ENCODE results near the gene MEIS2.

Gene MEIS2

DNA sequence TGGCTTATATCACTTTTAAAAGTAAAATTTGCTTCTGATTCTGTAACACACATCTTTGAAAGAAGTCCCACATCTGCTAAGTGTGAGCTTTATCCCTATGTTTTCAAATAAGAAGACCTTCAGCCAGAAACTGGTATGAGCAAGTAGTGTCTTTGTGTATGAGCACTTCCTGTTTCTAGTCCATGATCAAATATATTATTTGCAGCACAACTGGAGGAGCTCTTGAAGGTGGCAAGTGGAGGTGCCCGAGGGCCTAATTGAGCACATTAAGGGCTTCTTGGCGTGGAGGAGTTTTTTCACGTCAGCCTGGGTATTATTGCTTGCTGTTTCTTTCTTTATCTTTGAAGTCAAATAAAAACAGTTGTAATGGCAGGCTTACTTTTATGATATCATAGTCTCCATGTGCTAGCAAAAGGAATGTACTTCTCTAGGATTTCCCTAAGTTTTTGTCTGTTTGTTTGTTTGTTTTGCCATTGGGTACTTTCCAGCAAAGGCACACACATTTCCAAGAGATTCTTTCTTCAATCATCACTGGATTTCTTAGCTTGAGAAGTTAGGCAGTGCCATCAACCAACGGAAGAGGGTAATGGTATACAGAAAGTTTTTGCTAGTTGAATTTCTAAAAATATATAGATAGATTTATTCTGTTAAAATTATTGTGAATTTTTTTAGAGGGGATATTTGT, 68.1 kb downstream of the MEIS2 start:
- Mint-ChIP-seq H3K9me3 (no peaks in the 10 kb centered on the region), H3K36me3 (no peaks in the 10 kb centered on the region), H3K27ac (no peak overlapping the region), H3K4me3 (no peak overlapping the region), H3K4me1 (no peaks in the 10 kb centered on the region)
- ATAC-seq, result no peak
- no peak for DNase-seq (ENCODE audit: low spot score in 2 of 2)

DNA sequence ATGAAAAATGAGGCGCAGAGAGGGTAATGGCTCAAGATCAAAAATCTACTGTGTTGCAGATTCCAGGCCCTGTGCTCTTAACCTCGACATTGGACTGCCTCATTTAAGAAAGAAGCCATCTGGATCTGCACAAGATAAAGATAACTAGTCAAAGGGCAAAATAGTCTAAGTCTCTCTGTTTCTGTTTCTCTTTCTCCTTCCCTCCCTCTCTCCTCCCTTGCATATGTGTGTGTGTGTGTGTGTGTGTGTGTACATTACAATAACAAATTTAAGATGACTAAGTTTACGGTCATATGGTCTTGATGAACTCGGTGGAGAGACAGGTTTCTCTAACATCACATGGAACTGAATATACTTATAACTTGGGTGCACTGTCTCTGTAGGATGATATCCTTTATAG, 69.2 kb downstream of the MEIS2 start:
- no peaks in the 10 kb centered on the region for H3K9me3 Mint-ChIP-seq
- DNase-seq (ENCODE audit: low spot score in 2 of 2), result no peak
- H3K27ac Mint-ChIP-seq, result no peak overlapping the region
- no peaks in the 10 kb centered on the region for H3K36me3 Mint-ChIP-seq
- ATAC-seq, result no peak
- H3K4me3 Mint-ChIP-seq, result no peak overlapping the region
- H3K4me1 Mint-ChIP-seq, result no peaks in the 10 kb centered on the region

DNA sequence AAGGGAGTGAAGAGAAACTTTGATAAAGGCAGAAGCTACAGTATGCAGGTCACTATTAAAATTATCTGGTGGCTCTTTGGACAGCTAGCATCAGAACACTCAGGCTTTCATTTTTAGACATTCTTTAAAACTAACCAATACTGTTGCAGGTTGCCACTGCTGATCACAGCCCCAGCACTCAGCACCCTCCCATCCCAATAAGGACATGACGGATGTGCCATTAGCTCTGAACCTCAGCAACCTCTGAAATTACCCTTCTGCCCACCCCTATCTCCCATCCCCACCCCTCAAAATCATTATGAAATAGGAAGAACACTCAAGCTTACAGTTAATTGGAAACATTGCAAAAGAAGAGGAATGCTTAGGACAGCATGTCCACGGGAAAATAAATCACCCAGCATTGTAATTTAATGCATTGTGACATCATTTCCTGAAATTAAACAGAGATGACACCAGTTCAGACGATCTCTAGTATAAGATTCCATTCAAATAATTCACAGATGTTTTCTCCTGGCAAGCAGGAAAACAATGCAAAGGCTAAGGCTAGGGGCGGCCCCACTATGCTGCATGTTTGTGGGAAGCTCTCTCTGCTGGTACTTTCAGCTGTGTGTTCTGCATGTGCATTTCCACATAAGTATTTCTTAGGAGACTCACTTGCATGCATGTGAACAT, 71.6 kb downstream of the MEIS2 start:
- Mint-ChIP-seq H3K9me3 (no peaks in the 10 kb centered on the region), H3K4me1 (no peaks in the 10 kb centered on the region), H3K27ac (no peak overlapping the region), H3K36me3 (no peaks in the 10 kb centered on the region), H3K4me3 (no peak overlapping the region)
- ATAC-seq (no peak), DNase-seq (ENCODE audit: low spot score in 2 of 2) (no peak)

GRCh38 chr15:37020852-37021251, 79.5 kb downstream of the MEIS2 start:
- Mint-ChIP-seq H3K4me1 (no peaks in the 10 kb centered on the region), H3K9me3 (no peaks in the 10 kb centered on the region), H3K27ac (no peak overlapping the region), H3K36me3 (no peaks in the 10 kb centered on the region), H3K4me3 (no peak overlapping the region)
- no peak for ATAC-seq
- no peak for DNase-seq (ENCODE audit: low spot score in 2 of 2)

DNA sequence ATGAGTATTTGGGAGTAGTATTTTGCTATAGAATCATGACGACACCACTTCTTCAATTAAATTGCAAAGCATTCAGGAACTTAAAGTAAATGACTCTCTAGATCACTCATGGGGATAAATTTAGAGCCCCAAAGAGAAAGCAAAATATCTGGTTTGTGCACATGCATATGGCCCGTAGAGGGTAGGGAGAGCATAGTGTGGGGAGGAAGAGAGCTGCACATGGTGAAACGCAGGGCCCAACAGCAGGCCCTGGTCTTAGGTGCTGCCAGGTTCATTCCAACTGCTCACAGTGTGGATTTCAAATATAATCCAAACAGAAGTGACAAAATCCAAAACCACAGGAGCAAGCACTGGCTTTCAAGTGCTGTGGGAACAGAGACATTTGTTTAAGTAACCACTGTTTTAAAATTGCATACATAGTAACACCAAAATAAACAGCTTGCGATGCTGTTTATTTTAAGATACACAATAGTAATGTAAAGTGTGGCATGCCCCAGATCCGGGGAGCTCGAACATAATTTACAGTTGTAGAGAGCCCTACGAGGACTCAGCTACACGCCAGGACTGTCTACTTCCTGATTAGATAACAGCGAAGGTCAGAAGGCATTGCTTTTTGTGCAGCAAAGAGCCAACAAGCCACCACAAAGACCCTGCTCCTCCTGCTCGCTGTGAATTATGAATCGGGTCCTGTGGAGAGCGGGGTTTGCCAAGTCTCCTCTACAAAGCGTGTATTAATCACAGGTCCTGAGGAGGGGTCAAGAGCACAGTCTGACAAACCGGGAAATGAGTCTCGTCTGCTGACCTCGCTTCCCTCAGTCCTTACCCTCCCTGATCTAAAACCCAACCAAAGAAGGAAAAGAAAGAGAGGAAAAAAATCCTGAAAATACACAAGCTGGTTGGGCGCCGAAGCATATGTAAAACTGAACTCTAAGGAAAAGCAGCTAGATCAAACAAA, 80.6 kb downstream of the MEIS2 start:
- H3K9me3 Mint-ChIP-seq, result no peaks in the 10 kb centered on the region

DNA sequence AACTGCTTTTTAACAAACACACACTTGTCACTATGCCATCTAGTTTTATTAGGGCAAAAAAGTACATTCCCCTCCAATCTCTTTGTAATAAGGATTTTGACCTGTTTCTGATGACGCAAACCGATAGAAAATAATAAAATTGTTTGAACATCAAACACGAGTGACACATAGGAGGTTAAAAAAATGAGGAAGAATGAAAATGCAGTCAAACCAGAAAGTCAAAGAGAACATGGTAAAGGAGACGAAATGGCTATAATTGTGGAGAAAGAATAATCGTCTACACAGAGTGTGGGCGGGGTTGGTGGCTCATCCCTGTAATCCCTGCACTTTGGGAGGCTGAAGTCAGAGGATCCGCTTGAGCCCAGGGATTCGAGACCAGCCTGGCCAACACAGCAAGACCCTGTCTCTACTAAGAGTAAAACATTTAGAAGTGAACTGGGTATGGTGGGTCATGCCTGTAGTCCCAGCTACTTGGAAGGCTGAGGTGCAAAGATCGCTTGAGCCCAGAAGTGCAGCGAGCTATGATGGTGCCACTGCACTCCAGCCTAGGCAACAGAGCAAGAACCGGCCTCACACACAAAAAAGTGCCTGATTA, 83.2 kb downstream of the MEIS2 start:
- DNase-seq (ENCODE audit: low spot score in 2 of 2), result no peak
- H3K36me3 Mint-ChIP-seq, result no peaks in the 10 kb centered on the region
- no peak for ATAC-seq

More for the DNA sequence above, 80.6 kb downstream of the MEIS2 start:
- Mint-ChIP-seq H3K4me1 (no peaks in the 10 kb centered on the region), H3K36me3 (no peaks in the 10 kb centered on the region), H3K4me3 (no peak overlapping the region), H3K27ac (no peak overlapping the region)
- no peak for ATAC-seq
- DNase-seq (ENCODE audit: low spot score in 2 of 2), result no peak

DNA sequence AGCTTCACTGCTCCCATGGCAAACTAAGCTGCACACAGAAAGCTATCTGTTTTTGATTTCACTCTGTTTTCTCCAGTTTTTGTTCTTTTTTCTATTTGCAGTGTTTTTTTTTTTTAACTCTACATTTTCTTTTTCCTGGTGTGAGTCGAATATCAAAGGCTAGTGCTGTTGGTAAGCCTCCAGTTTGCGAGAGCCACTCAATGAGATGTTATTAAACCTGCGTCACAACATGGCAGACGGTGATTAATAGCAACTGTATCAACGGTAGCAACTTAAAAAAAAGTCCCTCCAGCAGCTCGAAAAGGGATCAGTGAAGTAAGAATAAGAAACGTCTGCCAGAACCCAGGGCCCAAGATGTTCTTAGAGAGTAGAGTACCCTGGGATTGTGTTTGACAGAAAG, 84.1 kb downstream of the MEIS2 start:
- no peaks in the 10 kb centered on the region for H3K9me3 Mint-ChIP-seq
- H3K27ac Mint-ChIP-seq, result no peak overlapping the region
- no peak for DNase-seq (ENCODE audit: low spot score in 2 of 2)
- no peaks in the 10 kb centered on the region for H3K4me1 Mint-ChIP-seq
- no peak for ATAC-seq
- no peaks in the 10 kb centered on the region for H3K36me3 Mint-ChIP-seq
- H3K4me3 Mint-ChIP-seq, result no peak overlapping the region

More for the DNA sequence above, 83.2 kb downstream of the MEIS2 start:
- Mint-ChIP-seq H3K4me1 (no peaks in the 10 kb centered on the region), H3K4me3 (no peak overlapping the region), H3K9me3 (no peaks in the 10 kb centered on the region), H3K27ac (no peak overlapping the region)

GRCh38 chr15:37015451-37015850, 84.9 kb downstream of the MEIS2 start:
- Mint-ChIP-seq H3K36me3 (no peaks in the 10 kb centered on the region), H3K27ac (no peak overlapping the region), H3K4me3 (no peak overlapping the region), H3K9me3 (no peaks in the 10 kb centered on the region), H3K4me1 (no peaks in the 10 kb centered on the region)
- DNase-seq (ENCODE audit: low spot score in 2 of 2) (no peak), ATAC-seq (no peak)

GRCh38 chr15:37015035-37015434, 85.3 kb downstream of the MEIS2 start:
- Mint-ChIP-seq H3K27ac (no peak overlapping the region), H3K4me3 (no peak overlapping the region), H3K36me3 (no peaks in the 10 kb centered on the region), H3K9me3 (no peaks in the 10 kb centered on the region), H3K4me1 (no peaks in the 10 kb centered on the region)
- ATAC-seq (no peak), DNase-seq (ENCODE audit: low spot score in 2 of 2) (no peak)

GRCh38 chr15:37014566-37014965, 85.8 kb downstream of the MEIS2 start:
- no peaks in the 10 kb centered on the region for H3K9me3 Mint-ChIP-seq
- ATAC-seq (no peak), DNase-seq (ENCODE audit: low spot score in 2 of 2) (no peak)
- H3K4me3 Mint-ChIP-seq, result no peak overlapping the region
- H3K27ac Mint-ChIP-seq, result no peak overlapping the region
- H3K4me1 Mint-ChIP-seq, result no peaks in the 10 kb centered on the region
- no peaks in the 10 kb centered on the region for H3K36me3 Mint-ChIP-seq

- Mint-ChIP-seq H3K4me3 (no peak overlapping the region), H3K4me1 (no peaks in the 10 kb centered on the region), H3K27ac (no peak overlapping the region), H3K36me3 (no peaks in the 10 kb centered on the region), H3K9me3 (no peaks in the 10 kb centered on the region)
- no peak for DNase-seq (ENCODE audit: low spot score in 2 of 2)
- no peak for ATAC-seq
Observed at GRCh38 chr15:37014137-37014536, 86.2 kb downstream of the MEIS2 start.

GRCh38 chr15:37010595-37010994, 89.8 kb downstream of the MEIS2 start:
- Mint-ChIP-seq H3K9me3 (no peaks in the 10 kb centered on the region), H3K27ac (no peak overlapping the region), H3K4me1 (no peaks in the 10 kb centered on the region), H3K4me3 (no peak overlapping the region), H3K36me3 (no peaks in the 10 kb centered on the region)
- no peak for DNase-seq (ENCODE audit: low spot score in 2 of 2)
- no peak for ATAC-seq

DNA sequence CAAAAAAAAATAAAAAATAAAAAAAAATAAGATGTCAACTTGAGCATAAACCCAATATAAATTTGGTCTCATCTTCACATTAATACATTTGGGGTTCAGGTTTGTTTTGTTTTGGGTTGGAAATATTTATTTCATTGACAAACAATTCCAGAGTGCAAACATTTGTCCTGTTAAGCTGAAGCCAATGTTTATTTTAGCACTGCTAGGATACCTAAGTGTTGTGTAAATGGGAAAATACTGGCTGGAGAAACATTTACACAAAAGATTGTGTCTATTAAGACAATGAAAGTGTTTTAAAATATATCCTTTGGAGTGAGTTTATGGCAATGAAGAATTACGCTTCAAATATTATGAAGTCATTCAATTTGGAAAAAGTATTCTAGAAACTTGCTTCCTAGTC, 91.1 kb downstream of the MEIS2 start:
- H3K36me3 Mint-ChIP-seq, result no peaks in the 10 kb centered on the region
- no peaks in the 10 kb centered on the region for H3K4me1 Mint-ChIP-seq
- no peaks in the 10 kb centered on the region for H3K9me3 Mint-ChIP-seq
- no peak overlapping the region for H3K4me3 Mint-ChIP-seq
- H3K27ac Mint-ChIP-seq, result no peak overlapping the region
- DNase-seq (ENCODE audit: low spot score in 2 of 2) (no peak), ATAC-seq (no peak)

- H3K9me3 Mint-ChIP-seq, result no peaks in the 10 kb centered on the region
- no peaks in the 10 kb centered on the region for H3K4me1 Mint-ChIP-seq
- no peaks in the 10 kb centered on the region for H3K36me3 Mint-ChIP-seq
- no peak overlapping the region for H3K27ac Mint-ChIP-seq
- H3K4me3 Mint-ChIP-seq, result no peak overlapping the region
- no peak for DNase-seq (ENCODE audit: low spot score in 2 of 2)
- no peak for ATAC-seq
Observed at GRCh38 chr15:37008205-37008604, 92.1 kb downstream of the MEIS2 start.

GRCh38 chr15:37007301-37007700, 93.0 kb downstream of the MEIS2 start:
- DNase-seq (ENCODE audit: low spot score in 2 of 2) (no peak), ATAC-seq (no peak)
- Mint-ChIP-seq H3K4me3 (no peak overlapping the region), H3K27ac (no peak overlapping the region), H3K4me1 (no peaks in the 10 kb centered on the region), H3K36me3 (no peaks in the 10 kb centered on the region), H3K9me3 (no peaks in the 10 kb centered on the region)

Measured in stimulated activated effector memory CD8-positive, alpha-beta T cell treated with anti-CD3 and anti-CD28 coated beads, Interleukin-12 subunit alpha, Interleukin-12 subunit beta, amount 100 ng/mL, for 72 hours (primary cell).